ENCODE results near the gene SLC66A1.
A peak's percentile ranks its signal among the peaks of the same experiment; 100 is the strongest.

SLC66A1 gene

GRCh38 chr1:19341201-19342061, 29.3 kb downstream of the SLC66A1 start:
- no peaks in the 10 kb centered on the region for H3K36me3 ChIP-seq (replicated peaks; ENCODE audit: low read depth, low read length)
- no peaks in the 10 kb centered on the region for H3K79me2 ChIP-seq (ENCODE audit: low read length)
- H3K9me3 ChIP-seq (ENCODE audit: insufficient read depth, low read length): no peaks in the 10 kb centered on the region
- H2AFZ ChIP-seq (ENCODE audit: low read depth, low read length): no peak overlapping the region
- no peaks in the 10 kb centered on the region for H4K20me1 ChIP-seq (ENCODE audit: insufficient read depth, low read length)
- peak; percentile 57 for TF ChIP-seq CTCF (IDR thresholded peaks at IDR 0.05; ENCODE audit: low read depth, low read length)
- TF ChIP-seq EZH2phosphoT487 (IDR thresholded peaks at IDR 0.05; ENCODE audit: low read depth): no peak
- H3K4me1 ChIP-seq (ENCODE audit: low read length): no peaks in the 10 kb centered on the region
- no peak overlapping the region for H3K27ac ChIP-seq (ENCODE audit: low read length)
- no peak overlapping the region for H3K9ac ChIP-seq (ENCODE audit: low read length)
- H3K27me3 ChIP-seq (ENCODE audit: low read depth, low read length): no peaks in the 10 kb centered on the region
- H3K4me3 ChIP-seq (ENCODE audit: low read length): no peak overlapping the region
- no peak overlapping the region for H3K4me2 ChIP-seq (ENCODE audit: low read length)

- Histone ChIP-seq H3K4me1 (ENCODE audit: low read length) (no peaks in the 10 kb centered on the region), H3K27me3 (ENCODE audit: low read depth, low read length) (no peaks in the 10 kb centered on the region), H3K4me2 (ENCODE audit: low read length) (no peak overlapping the region), H3K79me2 (ENCODE audit: low read length) (no peaks in the 10 kb centered on the region), H3K27ac (ENCODE audit: low read length) (no peak overlapping the region), H3K4me3 (ENCODE audit: low read length) (no peak overlapping the region), H4K20me1 (ENCODE audit: insufficient read depth, low read length) (no peaks in the 10 kb centered on the region), H3K9ac (ENCODE audit: low read length) (no peak overlapping the region), H3K9me3 (ENCODE audit: insufficient read depth, low read length) (no peaks in the 10 kb centered on the region), H2AFZ (ENCODE audit: low read depth, low read length) (no peak overlapping the region), H3K36me3 (replicated peaks; ENCODE audit: low read depth, low read length) (no peaks in the 10 kb centered on the region)
- TF ChIP-seq EZH2phosphoT487 (IDR thresholded peaks at IDR 0.05; ENCODE audit: low read depth) (no peak), CTCF (IDR thresholded peaks at IDR 0.05; ENCODE audit: low read depth, low read length) (no peak)
These were observed 30.1 kb downstream of the SLC66A1 start for GRCh38 chr1:19342062-19342750.

GRCh38 chr1:19342894-19343616, 30.9 kb downstream of the SLC66A1 start:
- Histone ChIP-seq H3K36me3 (replicated peaks; ENCODE audit: low read depth, low read length) (no peaks in the 10 kb centered on the region), H3K27me3 (ENCODE audit: low read depth, low read length) (no peaks in the 10 kb centered on the region), H3K4me2 (ENCODE audit: low read length) (no peak overlapping the region), H3K4me1 (ENCODE audit: low read length) (no peaks in the 10 kb centered on the region), H4K20me1 (ENCODE audit: insufficient read depth, low read length) (no peaks in the 10 kb centered on the region), H2AFZ (ENCODE audit: low read depth, low read length) (no peak overlapping the region), H3K9me3 (ENCODE audit: insufficient read depth, low read length) (no peaks in the 10 kb centered on the region), H3K9ac (ENCODE audit: low read length) (no peak overlapping the region), H3K79me2 (ENCODE audit: low read length) (no peaks in the 10 kb centered on the region), H3K27ac (ENCODE audit: low read length) (no peak overlapping the region), H3K4me3 (ENCODE audit: low read length) (no peak overlapping the region)
- TF ChIP-seq EZH2phosphoT487 (IDR thresholded peaks at IDR 0.05; ENCODE audit: low read depth): no peak
- no peak for TF ChIP-seq CTCF (IDR thresholded peaks at IDR 0.05; ENCODE audit: low read depth, low read length)

All from OCI-LY3 (cell line).